A673 (cell line): ENCODE results near the gene CFAP221. TPM values are rescaled to one million over a fixed set of nuclear protein-coding genes. Genes with fewer than 3 reads are reported as not detected.

Experiments used
- BruUV-seq: library from RNA; stranded (reverse); fragments of 400-500 nt; replicated peaks from 2 replicates; lab custom pipeline; 2021; lab: Mats Ljungman, UMichigan
- CTCF ChIA-PET: fragments of 300-600 bp; sonication (Branson Sonifier 250); formaldehyde crosslinking; loops from one replicate; lab custom pipeline; 2022; ENCODE audit warnings: antibody characterized with exemption; lab: Charles Lee
- POLR2A ChIA-PET: fragments of 300-600 bp; sonication (Branson Sonifier 250); formaldehyde crosslinking; loops from one replicate; lab custom pipeline; 2022; ENCODE audit warnings: antibody characterized with exemption; ENCODE audit not compliant: low non-redundant PET; lab: Charles Lee
- DNase-seq: peaks from one replicate; pipeline ENCODE4 v3.0.0-alpha.2; 2015; ENCODE audit warnings: low spot score
- H3K27ac ChIP-seq: fragments of 200-600 bp; sonication (generic); 2 replicates; pipeline ENCODE4 v1.5.1; 2016; ENCODE audit warnings: mixed run types, low read depth, mild to moderate bottlenecking, mixed read lengths, antibody characterized with exemption, low read length; ENCODE audit not compliant: poor library complexity, severe bottlenecking
- H3K27me3 ChIP-seq: fragments of 200-600 bp; sonication (generic); replicated peaks from 2 replicates; pipeline ENCODE4 v1.6.1; 2017; ENCODE audit warnings: mixed run types, low read depth, mild to moderate bottlenecking, mixed read lengths, antibody characterized with exemption, low read length; ENCODE audit not compliant: insufficient read depth, poor library complexity
- H3K36me3 ChIP-seq: fragments of 200-600 bp; sonication (generic); 2 replicates; pipeline ENCODE4 v1.6.1; 2016; ENCODE audit warnings: mixed run types, mild to moderate bottlenecking, mixed read lengths, antibody characterized with exemption, low read length; ENCODE audit not compliant: insufficient read depth, poor library complexity, severe bottlenecking
- H3K4me1 ChIP-seq: fragments of 200-600 bp; sonication (generic); 2 replicates; pipeline ENCODE4 v1.6.1; 2017; ENCODE audit warnings: mixed run types, mild to moderate bottlenecking, mixed read lengths, antibody characterized with exemption, low read length; ENCODE audit not compliant: insufficient read depth, poor library complexity, severe bottlenecking
- H3K4me3 ChIP-seq: fragments of 200-600 bp; sonication (generic); 2 replicates; pipeline ENCODE4 v1.5.1; 2016; ENCODE audit warnings: low read depth, mixed run types, mild to moderate bottlenecking, mixed read lengths, low read length; ENCODE audit not compliant: poor library complexity, severe bottlenecking
- H3K9me3 ChIP-seq: fragments of 200-600 bp; sonication (generic); 2 replicates; pipeline ENCODE4 v1.6.1; 2016; ENCODE audit warnings: mixed run types, low read depth, mild to moderate bottlenecking, mixed read lengths, antibody characterized with exemption, low read length; ENCODE audit not compliant: poor library complexity, severe bottlenecking
- EZH2 ChIP-seq: fragments of 200-600 bp; sonication (generic); IDR thresholded peaks from 2 replicates; pipeline ENCODE4 v1.6.1; 2017; ENCODE audit warnings: borderline replicate concordance, low read depth, mild to moderate bottlenecking, mixed read lengths, antibody characterized with exemption, low read length; ENCODE audit not compliant: poor library complexity, severe bottlenecking
- intact Hi-C: fragments of 100-400 bp; cut with micrococcal nuclease; formaldehyde crosslinking; loops from one replicate; pipeline ENCODE4 v1.10.0; 2022; ENCODE audit not compliant: unreplicated experiment
- total RNA-seq: library from RNA; stranded (reverse); gene quantifications from 2 replicates; pipeline ENCODE4 v1.2.3, GENCODE V29; 2021
- TF ChIP-seq, protein P1 (sequence below): fragments of 300-800, 200-600 bp; sonication (generic); conservative IDR thresholded peaks from 2 replicates; pipeline ENCODE4 v1.5.1; 2017; ENCODE audit warnings: low read depth, mild to moderate bottlenecking, antibody characterized with exemption, low read length, moderate library complexity, mixed read lengths

Gene CFAP221
- total RNA-seq, 1 experiment from 2014 or later = 1.5 TPM

DNA sequence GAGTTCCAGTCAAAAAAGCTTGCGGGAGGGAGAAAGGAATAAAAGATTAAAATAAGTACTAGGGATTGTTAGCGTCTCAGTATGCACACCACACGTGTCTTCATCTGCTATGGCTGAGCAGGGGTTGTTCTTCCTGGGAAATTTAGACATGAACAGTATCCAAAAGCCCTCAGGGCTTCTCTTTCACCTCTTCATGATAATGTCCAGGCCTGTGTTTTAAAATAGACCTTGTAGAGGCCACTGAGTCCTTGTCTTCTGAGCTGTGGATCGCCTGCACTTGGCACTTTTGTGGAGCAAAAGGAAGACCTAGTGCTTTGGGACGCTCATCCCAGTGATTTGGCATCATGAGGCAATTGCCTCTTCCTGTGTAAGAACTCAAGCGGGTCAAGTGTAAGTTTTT is 52.4 kb downstream of the CFAP221 start:
- DNase-seq = no peak
- Histone ChIP-seq H3K4me3 (no peak overlapping the region), H3K36me3 (no peaks in the 10 kb centered on the region), H3K27me3 (no peaks in the 10 kb centered on the region), H3K27ac (no peak overlapping the region), H3K9me3 (no peaks in the 10 kb centered on the region), H3K4me1 (no peaks in the 10 kb centered on the region)
- ChIA-PET POLR2A (no interaction called here), CTCF (no interaction called here)
- TF ChIP-seq, protein P1, sequence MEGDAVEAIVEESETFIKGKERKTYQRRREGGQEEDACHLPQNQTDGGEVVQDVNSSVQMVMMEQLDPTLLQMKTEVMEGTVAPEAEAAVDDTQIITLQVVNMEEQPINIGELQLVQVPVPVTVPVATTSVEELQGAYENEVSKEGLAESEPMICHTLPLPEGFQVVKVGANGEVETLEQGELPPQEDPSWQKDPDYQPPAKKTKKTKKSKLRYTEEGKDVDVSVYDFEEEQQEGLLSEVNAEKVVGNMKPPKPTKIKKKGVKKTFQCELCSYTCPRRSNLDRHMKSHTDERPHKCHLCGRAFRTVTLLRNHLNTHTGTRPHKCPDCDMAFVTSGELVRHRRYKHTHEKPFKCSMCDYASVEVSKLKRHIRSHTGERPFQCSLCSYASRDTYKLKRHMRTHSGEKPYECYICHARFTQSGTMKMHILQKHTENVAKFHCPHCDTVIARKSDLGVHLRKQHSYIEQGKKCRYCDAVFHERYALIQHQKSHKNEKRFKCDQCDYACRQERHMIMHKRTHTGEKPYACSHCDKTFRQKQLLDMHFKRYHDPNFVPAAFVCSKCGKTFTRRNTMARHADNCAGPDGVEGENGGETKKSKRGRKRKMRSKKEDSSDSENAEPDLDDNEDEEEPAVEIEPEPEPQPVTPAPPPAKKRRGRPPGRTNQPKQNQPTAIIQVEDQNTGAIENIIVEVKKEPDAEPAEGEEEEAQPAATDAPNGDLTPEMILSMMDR = no peak
- TF ChIP-seq EZH2 = no peak
- BruUV-seq = no TSS peak
- intact Hi-C loops = no loop called here

DNA sequence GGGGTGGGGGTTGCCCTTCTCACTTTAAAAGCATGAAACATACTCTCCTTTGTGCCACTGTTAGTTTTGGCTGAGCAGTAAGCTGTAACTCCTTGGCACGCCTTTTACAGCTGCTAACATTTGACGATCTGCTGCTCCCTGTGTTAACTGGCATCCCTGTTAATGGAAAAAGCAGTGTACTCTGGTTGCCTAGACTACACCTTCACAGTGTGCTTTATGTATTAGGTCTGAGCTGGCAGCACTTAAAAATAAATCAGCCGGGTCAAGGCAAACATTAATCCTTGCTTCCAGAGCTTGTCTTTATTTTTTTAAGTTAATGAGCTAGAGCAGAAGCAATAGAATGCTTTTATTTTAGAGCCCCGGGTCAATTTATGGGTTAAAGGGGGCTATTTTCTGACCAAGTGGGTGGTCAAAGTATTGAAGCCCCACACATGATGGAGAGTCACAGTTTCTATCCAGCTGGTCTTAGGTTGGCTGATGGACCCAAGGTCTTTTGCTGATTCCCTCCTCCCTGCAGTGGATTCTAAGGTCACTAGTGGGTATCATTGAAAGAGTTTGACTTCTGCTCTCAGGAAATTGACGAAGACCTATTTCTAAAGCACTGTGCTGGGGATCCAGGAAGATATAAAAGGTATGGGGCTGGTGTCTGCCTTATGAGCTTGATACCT is 54.5 kb downstream of the CFAP221 start:
- no peak overlapping the region for H3K27ac ChIP-seq
- POLR2A ChIA-PET = no interaction called here
- no peak for DNase-seq
- no peaks in the 10 kb centered on the region for H3K4me1 ChIP-seq
- no peaks in the 10 kb centered on the region for H3K36me3 ChIP-seq
- BruUV-seq = no TSS peak
- CTCF ChIA-PET = interaction anchor here (0.5 kb wide), 1 partner anchor 106 kb away, joined by 5 read pairs; no protein-coding TSS in a partner anchor
- H3K4me3 ChIP-seq = no peak overlapping the region
- no peaks in the 10 kb centered on the region for H3K9me3 ChIP-seq
- intact Hi-C loops = no loop called here
- TF ChIP-seq, protein P1 = no peak
- TF ChIP-seq EZH2 = no peak
- no peaks in the 10 kb centered on the region for H3K27me3 ChIP-seq

DNA sequence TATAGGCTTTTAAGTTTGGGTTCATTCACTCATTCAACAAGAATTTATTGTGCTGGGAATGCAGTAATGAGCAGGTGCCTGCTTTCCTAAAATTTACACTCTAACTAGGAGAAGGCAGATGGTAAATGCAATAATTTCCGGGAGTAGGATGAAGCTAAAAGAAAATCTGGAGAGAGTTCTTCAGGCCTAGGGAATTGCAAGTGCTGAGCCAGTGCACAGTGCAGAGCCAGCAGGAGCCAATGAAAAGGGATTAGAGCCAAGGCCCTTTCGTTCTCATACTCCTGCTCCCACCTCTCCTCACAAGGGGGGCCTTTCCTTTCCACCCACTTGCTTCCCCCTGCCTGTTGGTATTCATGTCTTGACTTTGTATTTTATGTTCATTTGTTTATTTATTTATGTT is 55.1 kb downstream of the CFAP221 start:
- Histone ChIP-seq H3K4me1 (no peaks in the 10 kb centered on the region), H3K4me3 (no peak overlapping the region), H3K9me3 (no peaks in the 10 kb centered on the region), H3K27ac (no peak overlapping the region), H3K27me3 (no peaks in the 10 kb centered on the region), H3K36me3 (no peaks in the 10 kb centered on the region)
- DNase-seq = no peak
- CTCF ChIA-PET = no interaction called here
- BruUV-seq = no TSS peak
- intact Hi-C loops = no loop called here
- POLR2A ChIA-PET = no interaction called here
- TF ChIP-seq EZH2 = no peak
- TF ChIP-seq, protein P1 = no peak
